K562 (cell line): ENCODE measurements around the gene MS4A8. TPM values are rescaled to one million over a fixed set of nuclear protein-coding genes. Genes with fewer than 3 reads are reported as not detected.

Experiments used
- ATAC-seq: fragments of 200-7000 bp; cut with Tn5 transposase; 3 replicates; pipeline ENCODE4 v1.9.1; 2020; ENCODE audit warnings: moderate library complexity
- BruUV-seq: library from RNA; stranded (reverse); fragments of 400-500 nt; replicated peaks from 2 replicates; lab custom pipeline; 2021; lab: Mats Ljungman, UMichigan
- CTCF ChIA-PET: fragments of 300-600 bp; formaldehyde crosslinking; extraction: SDS; loops from one replicate; lab custom pipeline; 2021; ENCODE audit warnings: low intra/inter-chr PET ratio; lab: Yijun Ruan, JAX
- POLR2A ChIA-PET: fragments of 300-600, 350-650 bp; sonication (Branson Sonifier 250); formaldehyde crosslinking; extraction: SDS; loops from one replicate; lab custom pipeline; 2021; ENCODE audit warnings: antibody characterized with exemption, inconsistent platforms; lab: Yijun Ruan, JAX
- DNase-seq, 4 experiments: peaks; one replicate each; pipeline versions ENCODE4 v3.0.0 to v3.0.0-alpha.2; 2011 to 2018; ENCODE audit warnings: low spot score in 3 of 4, mixed read lengths in 3 of 4; ENCODE audit errors: extremely low read depth in 1 of 4
- FAIRE-seq: peaks from 2 replicates; lab custom pipeline; 2011; peaks lifted over from hg19 to GRCh38; lab: Jason Lieb, UNC
- H2AFZ ChIP-seq: 2 replicates; pipeline ENCODE4 v1.6.0; 2011; ENCODE audit warnings: low read depth, low read length, control low read depth, inconsistent platforms
- H3K27ac ChIP-seq: fragments of 200-600 bp; 3 replicates; pipeline ENCODE4 v1.8.0; 2011; ENCODE audit warnings: low read depth, mild to moderate bottlenecking, control low read depth, inconsistent platforms, low read length, moderate library complexity, mixed read lengths; ENCODE audit errors: extremely low read depth
- H3K27me3 ChIP-seq, 2 experiments: fragments of 300-600 bp in 1 of 2; 2 replicates in 1 of 2; 3 replicates in 1 of 2; pipeline versions ENCODE4 v1.6.0 to v1.8.0; 2011; ENCODE audit warnings: inconsistent platforms in 2 of 2, low read length in 2 of 2, mild to moderate bottlenecking in 1 of 2, mixed read lengths in 1 of 2, moderate library complexity in 1 of 2; ENCODE audit not compliant: control insufficient read depth in 2 of 2, insufficient read depth in 2 of 2
- H3K36me3 ChIP-seq: fragments of 300-600 bp; 3 replicates; pipeline ENCODE4 v1.8.0; 2011; ENCODE audit warnings: mild to moderate bottlenecking, low read length, inconsistent platforms; ENCODE audit not compliant: control insufficient read depth, insufficient read depth
- H3K4me1 ChIP-seq, 2 experiments: fragments of 200-600 bp in 1 of 2; replicated peaks in 1 of 2; 2 replicates in 1 of 2; 3 replicates in 1 of 2; pipeline versions ENCODE4 v1.5.1 to v1.8.0; 2011; ENCODE audit warnings: inconsistent platforms in 2 of 2, low read length in 2 of 2, mild to moderate bottlenecking in 1 of 2, mixed read lengths in 1 of 2, moderate library complexity in 1 of 2; ENCODE audit not compliant: control insufficient read depth in 2 of 2, insufficient read depth in 2 of 2
- H3K4me2 ChIP-seq: 2 replicates; pipeline ENCODE4 v1.6.1; 2011; ENCODE audit warnings: low read length, control low read depth, inconsistent platforms, mixed read lengths; ENCODE audit not compliant: insufficient read depth
- H3K4me3 ChIP-seq: fragments of 200-600 bp; sonication (generic), shearing (Covaris generic); 2 replicates; pipeline ENCODE4 v1.5.1; 2016; ENCODE audit warnings: control low read depth, inconsistent platforms
- H3K79me2 ChIP-seq: fragments of 200-600 bp; 3 replicates; pipeline ENCODE4 v1.8.0; 2011; ENCODE audit warnings: low read length, inconsistent platforms; ENCODE audit not compliant: control insufficient read depth, insufficient read depth
- H3K9ac ChIP-seq, 2 experiments: 2 replicates each; pipeline versions ENCODE4 v1.6.0 to v1.6.1; 2011; ENCODE audit warnings: low read depth in 2 of 2, low read length in 2 of 2, control low read depth in 1 of 2, inconsistent platforms in 1 of 2, mild to moderate bottlenecking in 1 of 2, mixed read lengths in 1 of 2; ENCODE audit not compliant: insufficient read depth in 1 of 2
- H3K9me1 ChIP-seq: one replicate; pipeline ENCODE4 v1.6.0; 2011; ENCODE audit warnings: inconsistent platforms, mild to moderate bottlenecking, low read length, moderate library complexity; ENCODE audit not compliant: control insufficient read depth, insufficient read depth
- H3K9me3 ChIP-seq: replicated peaks from 2 replicates; pipeline ENCODE4 v1.5.1; 2011; ENCODE audit warnings: low read depth, low read length, inconsistent platforms; ENCODE audit not compliant: control insufficient read depth, insufficient read depth
- H4K20me1 ChIP-seq: replicated peaks from 2 replicates; pipeline ENCODE4 v1.6.1; 2011; ENCODE audit warnings: low read length, inconsistent platforms, mixed read lengths; ENCODE audit not compliant: control insufficient read depth, insufficient read depth
- CBFA2T2 ChIP-seq: fragments of 450-650 bp; conservative IDR thresholded peaks from 2 replicates; pipeline ENCODE4 v1.6.1; 2017; ENCODE audit warnings: mild to moderate bottlenecking
- COPS2 ChIP-seq: fragments of 450-650 bp; conservative IDR thresholded peaks from 2 replicates; pipeline ENCODE4 v1.6.1; 2016; ENCODE audit warnings: mild to moderate bottlenecking, moderate library complexity
- ESRRA ChIP-seq: fragments of 450-650 bp; IDR thresholded peaks from 2 replicates; pipeline ENCODE4 v1.6.1; 2014; ENCODE audit warnings: low read depth, mild to moderate bottlenecking, moderate library complexity, borderline replicate concordance
- SMARCE1 ChIP-seq: fragments of 450-650 bp; IDR thresholded peaks from 2 replicates; pipeline ENCODE4 v1.7.1; 2016; ENCODE audit warnings: mild to moderate bottlenecking
- SREBF1 ChIP-seq: fragments of 150-350 bp; IDR thresholded peaks from 2 replicates; pipeline ENCODE4 v1.6.1; 2014; ENCODE audit warnings: antibody characterized with exemption, low read depth, low read length, borderline replicate concordance
- TAF1 ChIP-seq: IDR thresholded peaks from 2 replicates; pipeline ENCODE4 v1.6.1; 2011; ENCODE audit warnings: mild to moderate bottlenecking, low read length, moderate library complexity; ENCODE audit not compliant: insufficient read depth, control insufficient read depth, severe bottlenecking; ENCODE audit errors: extremely low read depth
- THRAP3 ChIP-seq: fragments of 450-650 bp; IDR thresholded peaks from 2 replicates; pipeline ENCODE4 v1.6.1; 2016; ENCODE audit warnings: mild to moderate bottlenecking, inconsistent platforms, borderline replicate concordance
- XRCC3 ChIP-seq: fragments of 450-650 bp; IDR thresholded peaks from 2 replicates; pipeline ENCODE4 v1.6.1; 2017; ENCODE audit warnings: mild to moderate bottlenecking, moderate library complexity
- WGBS: fragments of 100-300 bp; shearing (Covaris generic); methylation state at CpG from one replicate; pipeline ENCODE4 v1.1.6; 2016; ENCODE audit warnings: low coverage, mixed read lengths; ENCODE audit not compliant: insufficient coverage; ENCODE audit errors: missing lambda C conversion rate; 5-methylcytosine and 5-hydroxymethylcytosine counted together
- in situ Hi-C: fragments of 300-500 bp; cut with MboI; formaldehyde crosslinking; loops from 4 replicates; pipeline ENCODE4 v1.15.0; 2018; ENCODE audit warnings: inconsistent platforms, mixed read lengths
- intact Hi-C: fragments of 100-400 bp; cut with micrococcal nuclease; formaldehyde crosslinking; loops from 2 replicates; pipeline ENCODE4 v1.14.2; 2022
- polyA plus RNA-seq, 8 experiments: library from polyadenylated mRNA; depleted of rRNA in 4 of 8; stranded (reverse) in 5 of 8; unstranded in 3 of 8; fragments of >200 nt; fragmentation: Nextera tagmentation in 2 of 8; fragmentation: Illumina TruSeq in 1 of 8; extraction: Ambion mirVana in 2 of 8; extraction: Trizol in 1 of 8; gene quantifications; 2 replicates each; pipeline versions ENCODE4 v1.2.1 to v1.2.3, GENCODE V29; 2011 to 2014; ENCODE audit warnings: inconsistent platforms in 1 of 8, missing spikeins in 1 of 8
- total RNA-seq, 7 experiments: library from RNA; depleted of rRNA in 6 of 7; stranded (reverse); fragments of >200 nt in 6 of 7; fragmentation: Illumina TruSeq in 2 of 7; extraction: Trizol in 2 of 7; gene quantifications; 2 replicates each; pipeline versions ENCODE4 v1.2.1 to v1.2.3, GENCODE V29; 2011 to 2021; ENCODE audit warnings: low replicate concordance in 1 of 7
- TF ChIP-seq, protein P1 (sequence below), 2 experiments: fragments of 450-650 bp in 1 of 2; sonication (generic) in 1 of 2; formaldehyde crosslinking in 1 of 2; IDR thresholded peaks; 2 replicates each; pipeline versions ENCODE4 v1.7.1 to v1.9.0; 2016 to 2022; ENCODE audit warnings: inconsistent platforms in 1 of 2, mild to moderate bottlenecking in 1 of 2, missing genetic modification reagents in 1 of 2

Gene MS4A8
- total and polyA plus RNA-seq, 9 of the 15 experiments (the other 6 are each of a cell fraction or from before 2014, with no cell fraction given), result not detected

DNA sequence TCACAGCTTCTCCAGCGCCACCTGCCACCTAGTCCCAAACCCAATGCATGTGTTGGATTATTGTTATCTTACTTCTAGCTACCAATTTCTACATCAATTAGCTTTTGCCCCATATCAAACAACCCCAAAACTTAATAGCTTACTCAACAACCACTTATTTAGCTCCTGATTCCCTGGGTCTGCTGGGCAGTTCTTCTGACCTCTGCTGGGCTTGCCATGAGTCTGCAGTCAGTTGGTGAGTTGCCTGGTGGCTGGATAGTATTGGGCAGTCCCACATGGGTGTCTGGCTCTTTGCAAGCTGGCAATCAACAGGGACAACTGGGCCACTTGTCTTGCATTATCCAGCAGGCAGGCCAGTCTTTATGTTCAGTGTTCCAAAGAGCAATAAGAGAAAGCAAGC is 43.6 kb downstream of the MS4A8 start (continued):
- no peak for TF ChIP-seq COPS2

GRCh38 chr11:60744114-60744513 is 44.7 kb downstream of the MS4A8 start:
- no peaks in the 10 kb centered on the region for H3K9me3 ChIP-seq
- ATAC-seq (no peak), FAIRE-seq (no peak), DNase-seq (no peak)
- H3K4me1 ChIP-seq, result no peaks in the 10 kb centered on the region
- in situ Hi-C loops, result no loop called here
- no peak overlapping the region for H3K9ac ChIP-seq
- H2AFZ ChIP-seq, result no peak overlapping the region
- no peaks in the 10 kb centered on the region for H4K20me1 ChIP-seq
- intact Hi-C loops, result no loop called here
- no peaks in the 10 kb centered on the region for H3K9me1 ChIP-seq
- H3K27me3 ChIP-seq, result peaks cover 0 to 18% of the 10 kb centered on the region in 2 experiments; a peak in 3 of 5 replicates
- TF ChIP-seq ESRRA, result no peak
- TF ChIP-seq SREBF1, result no peak
- no peak for TF ChIP-seq THRAP3
- TF ChIP-seq TAF1, result no peak
- TF ChIP-seq XRCC3, result no peak
- TF ChIP-seq CBFA2T2, result no peak
- TF ChIP-seq, protein P1, sequence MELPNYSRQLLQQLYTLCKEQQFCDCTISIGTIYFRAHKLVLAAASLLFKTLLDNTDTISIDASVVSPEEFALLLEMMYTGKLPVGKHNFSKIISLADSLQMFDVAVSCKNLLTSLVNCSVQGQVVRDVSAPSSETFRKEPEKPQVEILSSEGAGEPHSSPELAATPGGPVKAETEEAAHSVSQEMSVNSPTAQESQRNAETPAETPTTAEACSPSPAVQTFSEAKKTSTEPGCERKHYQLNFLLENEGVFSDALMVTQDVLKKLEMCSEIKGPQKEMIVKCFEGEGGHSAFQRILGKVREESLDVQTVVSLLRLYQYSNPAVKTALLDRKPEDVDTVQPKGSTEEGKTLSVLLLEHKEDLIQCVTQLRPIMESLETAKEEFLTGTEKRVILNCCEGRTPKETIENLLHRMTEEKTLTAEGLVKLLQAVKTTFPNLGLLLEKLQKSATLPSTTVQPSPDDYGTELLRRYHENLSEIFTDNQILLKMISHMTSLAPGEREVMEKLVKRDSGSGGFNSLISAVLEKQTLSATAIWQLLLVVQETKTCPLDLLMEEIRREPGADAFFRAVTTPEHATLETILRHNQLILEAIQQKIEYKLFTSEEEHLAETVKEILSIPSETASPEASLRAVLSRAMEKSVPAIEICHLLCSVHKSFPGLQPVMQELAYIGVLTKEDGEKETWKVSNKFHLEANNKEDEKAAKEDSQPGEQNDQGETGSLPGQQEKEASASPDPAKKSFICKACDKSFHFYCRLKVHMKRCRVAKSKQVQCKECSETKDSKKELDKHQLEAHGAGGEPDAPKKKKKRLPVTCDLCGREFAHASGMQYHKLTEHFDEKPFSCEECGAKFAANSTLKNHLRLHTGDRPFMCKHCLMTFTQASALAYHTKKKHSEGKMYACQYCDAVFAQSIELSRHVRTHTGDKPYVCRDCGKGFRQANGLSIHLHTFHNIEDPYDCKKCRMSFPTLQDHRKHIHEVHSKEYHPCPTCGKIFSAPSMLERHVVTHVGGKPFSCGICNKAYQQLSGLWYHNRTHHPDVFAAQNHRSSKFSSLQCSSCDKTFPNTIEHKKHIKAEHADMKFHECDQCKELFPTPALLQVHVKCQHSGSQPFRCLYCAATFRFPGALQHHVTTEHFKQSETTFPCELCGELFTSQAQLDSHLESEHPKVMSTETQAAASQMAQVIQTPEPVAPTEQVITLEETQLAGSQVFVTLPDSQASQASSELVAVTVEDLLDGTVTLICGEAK (IDR thresholded peaks at IDR 0.05), result no peak
- TF ChIP-seq, protein P1 (CRISPR knock-in tag; IDR thresholded peaks at IDR 0.05), result no peak
- no peak for TF ChIP-seq SMARCE1
- H3K4me3 ChIP-seq, result no peak overlapping the region
- no peaks in the 10 kb centered on the region for H3K36me3 ChIP-seq
- CTCF ChIA-PET, result no interaction called here
- no peaks in the 10 kb centered on the region for H3K79me2 ChIP-seq
- no peak overlapping the region for H3K27ac ChIP-seq
- H3K4me2 ChIP-seq, result no peak overlapping the region
- POLR2A ChIA-PET, result interaction anchor here (0.5 to 0.6 kb wide), 2 partner anchors 36 to 414 kb away, joined by 3 read pairs; no protein-coding TSS in a partner anchor
- no TSS peak for BruUV-seq
- WGBS, result 0% methylated on average over 5 of the region's 5 CpGs
